ENCODE results near the gene MDP1.
"Not testable (repeated sequence)": the region's sequence is repeated elsewhere in the genome, so short reads cannot be mapped to it uniquely, and the experiment has no call there.

Gene MDP1

DNA sequence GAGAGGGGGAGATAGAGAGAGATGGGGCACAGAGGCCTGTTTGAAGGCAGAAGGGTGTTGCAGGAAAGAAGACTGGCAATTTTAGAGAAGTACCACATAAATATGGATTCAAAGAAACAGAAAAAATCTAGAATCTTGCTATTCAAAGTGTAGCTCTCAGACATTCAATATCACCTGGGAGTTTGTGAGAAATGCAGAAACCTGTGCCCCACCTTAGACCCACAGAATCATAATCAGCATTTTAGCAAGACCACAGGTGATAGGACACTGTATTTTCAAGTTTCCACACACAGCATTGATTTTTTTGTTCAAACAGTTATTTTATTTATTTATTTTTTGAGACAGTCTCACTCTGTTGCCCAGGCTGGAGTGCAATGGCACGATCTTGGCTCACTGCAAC lies 13.0 kb upstream of the MDP1 start:
- no peak for DNase-seq

DNA sequence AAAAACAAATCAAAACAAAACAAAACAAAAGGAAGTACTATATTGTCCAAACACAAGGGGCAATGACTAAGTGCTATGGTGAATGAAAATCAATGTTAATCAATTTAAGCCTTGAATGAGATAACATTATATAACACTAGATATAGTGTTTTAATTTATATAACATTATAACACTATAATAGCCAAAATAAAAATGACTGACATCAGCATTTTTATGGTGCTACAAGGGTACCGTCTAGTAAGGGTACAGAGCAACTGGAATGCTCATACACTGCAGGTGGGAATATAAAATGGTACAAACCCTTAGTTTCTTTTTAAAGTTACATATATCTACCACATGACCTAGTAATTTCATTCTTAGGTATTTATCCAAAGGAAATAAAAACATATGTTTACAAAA lies 10.6 kb upstream of the MDP1 start:
- DNase-seq = no peak

DNA sequence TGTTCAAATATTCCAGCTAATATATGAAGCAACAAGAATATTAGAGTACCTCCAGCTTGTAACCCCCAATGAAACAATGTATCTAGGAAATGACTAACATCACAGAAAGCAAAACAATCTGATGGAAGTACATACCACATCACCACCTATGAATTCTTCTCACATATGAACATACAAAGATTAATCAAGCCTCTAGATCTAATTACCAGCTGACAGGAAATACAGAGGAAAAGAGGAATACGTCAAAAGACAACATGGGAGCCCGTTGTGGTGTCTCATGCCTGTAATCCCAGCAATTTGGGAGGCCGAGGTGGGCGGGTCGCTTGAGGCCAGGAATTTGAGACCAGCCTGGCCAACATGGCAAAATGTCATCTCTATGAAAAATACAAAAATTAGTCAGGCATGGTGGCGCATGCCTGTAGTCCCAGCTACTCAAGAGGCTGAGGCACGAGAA lies 8.8 kb upstream of the MDP1 start:
- DNase-seq = no peak

DNA sequence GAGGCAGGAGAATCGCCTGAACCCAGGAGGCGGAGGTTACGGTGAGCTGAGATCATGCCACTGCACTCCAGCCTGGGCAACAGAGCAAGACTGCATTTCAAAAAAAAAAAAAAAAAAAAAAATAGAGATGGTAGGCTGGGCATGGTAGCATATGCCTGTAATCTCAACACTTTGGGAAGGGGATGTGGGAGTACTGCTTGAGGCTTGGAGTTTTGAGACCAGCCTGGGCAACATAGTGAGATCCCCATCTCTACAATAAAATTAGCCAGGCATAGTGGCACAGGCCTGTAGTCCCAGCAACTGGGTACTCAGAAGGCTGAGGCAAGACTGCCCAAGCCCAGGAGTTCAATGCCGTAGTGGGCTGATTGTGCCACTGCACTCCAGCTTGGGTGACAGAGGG lies 7.1 kb upstream of the MDP1 start:
- not testable (repeated sequence) for DNase-seq

DNA sequence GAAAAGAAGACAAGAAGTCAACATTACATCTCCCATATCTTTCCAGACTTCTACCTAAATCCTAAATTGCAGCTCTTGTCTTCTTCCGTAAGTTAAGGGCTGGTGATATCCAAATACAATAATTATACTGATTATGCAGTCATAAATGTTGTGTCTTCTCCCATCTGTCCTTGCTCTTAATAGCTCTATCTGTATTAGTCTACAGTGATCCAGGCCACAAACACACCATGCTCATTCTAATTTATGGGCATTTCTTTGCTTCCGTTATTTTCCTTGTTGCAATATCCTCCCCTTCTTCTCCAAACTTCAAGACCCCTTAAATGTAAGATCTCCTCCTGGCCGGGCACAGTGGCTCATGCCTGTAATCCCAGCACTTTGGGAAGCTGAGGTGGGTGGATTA lies 3.7 kb upstream of the MDP1 start:
- DNase-seq = no peak

DNA sequence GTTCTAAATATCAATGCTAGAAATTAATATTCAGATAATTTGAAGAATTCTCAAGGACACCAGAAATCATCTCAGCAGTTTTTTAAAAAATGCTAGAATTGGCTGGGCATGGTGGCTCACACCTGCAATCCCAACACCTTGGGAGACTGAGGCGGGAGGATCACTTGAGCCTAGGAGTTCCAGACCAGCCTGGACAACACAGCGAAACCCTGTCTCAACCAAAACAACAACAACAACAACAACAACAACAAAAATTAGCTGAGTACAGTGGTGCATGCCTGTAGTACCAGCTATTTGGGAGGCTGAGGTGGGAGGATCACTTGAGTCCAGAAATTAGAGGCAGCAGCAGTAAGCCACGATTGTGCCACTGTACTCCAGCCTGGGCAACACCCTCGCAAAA lies 3.2 kb upstream of the MDP1 start:
- no peak for DNase-seq

DNA sequence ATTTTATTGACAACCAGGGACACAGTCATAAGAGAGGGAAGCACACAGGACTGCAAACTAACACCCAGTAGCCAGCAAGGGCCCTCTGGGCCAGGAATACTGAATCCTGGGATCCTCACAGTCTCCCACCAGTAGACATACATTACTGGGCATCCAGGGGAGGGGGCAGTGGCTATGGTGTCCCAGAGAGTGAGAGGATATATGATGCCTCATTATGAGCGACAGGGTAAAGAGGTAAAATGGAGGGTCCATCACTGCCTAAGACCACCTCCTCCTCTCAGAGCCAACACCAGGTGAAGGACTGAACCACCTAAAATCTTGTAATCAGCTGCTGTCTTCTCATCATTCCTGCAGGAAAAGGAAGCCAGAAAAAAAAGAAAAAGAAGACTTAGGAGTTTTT lies 1.0 kb upstream of the MDP1 start:
- not testable (repeated sequence) for DNase-seq

DNA sequence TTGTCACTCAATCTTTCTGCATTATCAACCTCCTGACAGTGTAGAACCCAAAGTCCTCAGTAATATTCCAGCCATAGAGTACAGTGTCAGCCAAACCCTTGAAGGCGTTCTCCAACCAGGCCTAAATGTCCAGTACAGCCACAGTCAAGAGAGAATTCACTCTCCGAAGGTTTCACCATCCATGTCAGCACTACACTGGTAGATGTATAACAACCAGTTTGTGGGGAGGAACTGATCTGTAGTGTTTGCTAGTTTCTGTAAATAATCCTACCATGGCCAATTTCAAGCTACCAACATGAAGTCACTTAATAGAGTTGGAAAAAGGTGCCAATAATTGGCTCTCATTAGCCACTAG lies 456 bp upstream of the MDP1 start:
- DNase-seq = no peak

DNA sequence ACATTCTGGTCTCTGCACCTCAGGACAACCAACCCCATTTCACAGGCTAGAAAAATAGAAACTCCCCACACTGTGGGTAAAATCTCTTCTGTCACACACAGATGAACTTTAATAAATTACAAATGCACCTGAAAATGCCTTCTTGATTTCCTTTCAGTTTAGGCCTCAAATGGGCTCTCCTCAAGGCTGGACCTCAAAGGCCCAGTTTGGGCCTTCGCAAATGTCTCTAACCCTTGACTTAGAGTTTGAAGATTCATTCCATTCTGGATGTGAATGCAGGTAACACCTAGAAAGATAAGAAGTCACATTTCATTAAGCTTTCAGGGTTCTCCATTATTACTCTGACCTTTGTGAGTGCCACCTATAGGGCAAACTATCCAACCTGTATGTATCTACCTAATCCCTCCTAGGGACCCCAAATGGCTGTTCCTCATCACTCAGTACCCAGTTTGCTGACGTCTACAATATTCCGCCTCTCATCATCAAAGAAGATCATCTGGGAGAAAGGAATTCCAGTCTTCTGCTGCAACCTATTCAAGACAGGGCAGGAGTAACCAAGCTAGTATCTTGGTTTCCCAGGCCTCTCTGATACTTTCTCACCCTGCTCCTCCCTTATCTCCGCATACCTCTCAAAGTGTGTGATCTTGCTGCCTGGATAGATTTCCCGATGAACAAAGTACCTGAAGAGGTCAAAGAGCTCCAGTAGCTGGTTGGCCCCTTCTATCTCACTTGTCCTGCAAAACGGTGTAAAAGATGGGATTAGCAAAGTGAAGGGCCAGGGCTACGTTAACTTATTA lies 1.8 kb downstream of the MDP1 start:
- DNase-seq = no peak

DNA sequence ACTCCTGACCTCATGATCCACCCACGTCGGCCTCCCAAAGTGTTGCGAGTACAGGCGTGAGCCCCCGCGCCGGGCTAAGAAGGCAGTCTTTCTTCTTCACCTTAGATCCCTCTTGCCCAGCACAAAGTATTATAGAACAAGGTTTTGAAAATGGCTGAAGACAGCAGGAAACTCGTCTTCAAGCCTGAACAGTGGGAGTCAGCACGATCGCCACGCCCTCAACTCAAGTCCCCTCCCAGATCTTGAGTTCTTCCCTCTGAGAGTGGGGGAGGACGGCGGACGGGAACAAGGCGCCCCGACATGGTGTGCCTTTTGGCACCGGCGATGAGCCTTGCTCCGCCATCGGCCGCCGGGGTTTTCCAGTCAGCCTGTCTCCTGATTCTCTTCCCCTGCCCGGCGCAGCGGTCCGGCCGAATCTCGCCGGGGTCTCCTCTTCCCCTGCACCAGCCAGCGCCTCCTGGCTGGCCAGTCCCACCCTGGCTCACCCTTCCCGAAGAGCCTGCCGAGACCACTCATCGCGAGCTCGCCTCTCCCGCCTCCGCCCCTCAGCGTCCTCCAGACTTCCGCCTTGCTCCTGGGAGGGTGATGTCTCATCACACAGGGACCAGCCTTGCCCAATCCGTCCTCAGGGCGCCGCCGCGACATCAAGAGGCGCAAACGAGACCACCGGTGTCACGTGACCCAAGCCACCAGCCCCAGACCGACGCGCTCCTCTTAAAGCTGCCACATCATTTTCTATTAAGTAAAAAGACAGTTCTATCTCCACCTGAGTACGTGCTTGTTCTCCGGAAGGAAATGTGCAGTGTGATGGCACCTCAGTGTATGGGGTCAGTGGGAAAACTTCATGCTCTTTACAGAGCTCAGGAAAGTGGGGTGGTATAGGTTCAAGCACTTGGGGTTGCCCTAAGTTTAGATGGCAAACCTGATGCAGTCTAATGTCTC lies 2.7 kb downstream of the MDP1 start, which contains the start of gene CHMP4A:
Gene CHMP4A, minus strand, starts transcription at position 565 of the 942 bp plus-strand sequence. Its CDS starts 49 bp downstream, at position 516.
- DNase-seq = peak; percentile 98

DNA sequence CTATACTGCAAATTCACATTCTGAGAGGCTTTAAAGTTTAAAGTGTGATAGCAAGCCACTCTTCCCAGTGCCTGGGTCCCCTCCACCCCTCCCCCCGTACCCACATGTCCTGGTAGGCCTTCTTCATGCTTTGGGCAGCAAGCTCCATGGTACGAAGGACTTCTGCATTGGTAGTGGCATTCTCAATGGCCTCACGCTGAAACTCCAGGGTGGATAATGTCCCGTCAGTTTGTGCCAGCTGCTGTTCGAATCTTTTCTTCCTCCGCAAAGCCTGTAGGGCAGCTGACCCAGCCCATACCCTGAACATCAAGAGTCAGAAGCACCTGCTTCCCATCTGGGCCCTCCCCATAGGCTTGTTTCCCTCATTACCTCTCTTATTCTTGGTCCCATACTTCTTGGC lies 4.6 kb downstream of the MDP1 start:
- DNase-seq = no peak

DNA sequence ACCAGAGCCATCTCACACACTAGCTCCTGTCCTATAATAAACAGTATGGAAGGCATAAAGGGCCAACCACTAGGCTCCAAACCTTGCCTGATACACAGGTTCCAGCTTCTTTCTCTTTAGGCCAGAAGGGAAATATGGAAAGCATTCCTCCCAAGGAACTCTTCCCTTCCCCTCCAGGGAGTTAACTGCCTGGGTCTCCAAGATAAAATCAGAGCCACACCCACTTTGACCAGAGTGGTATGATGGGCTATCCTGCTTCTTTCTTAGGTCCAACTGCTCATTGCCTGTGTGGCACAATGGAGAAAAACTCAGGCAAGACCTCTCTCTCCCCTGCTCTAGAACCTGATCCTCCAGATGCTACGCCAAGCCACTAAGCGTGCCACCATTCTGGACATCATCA lies 8.2 kb downstream of the MDP1 start:
- no peak for DNase-seq

DNA sequence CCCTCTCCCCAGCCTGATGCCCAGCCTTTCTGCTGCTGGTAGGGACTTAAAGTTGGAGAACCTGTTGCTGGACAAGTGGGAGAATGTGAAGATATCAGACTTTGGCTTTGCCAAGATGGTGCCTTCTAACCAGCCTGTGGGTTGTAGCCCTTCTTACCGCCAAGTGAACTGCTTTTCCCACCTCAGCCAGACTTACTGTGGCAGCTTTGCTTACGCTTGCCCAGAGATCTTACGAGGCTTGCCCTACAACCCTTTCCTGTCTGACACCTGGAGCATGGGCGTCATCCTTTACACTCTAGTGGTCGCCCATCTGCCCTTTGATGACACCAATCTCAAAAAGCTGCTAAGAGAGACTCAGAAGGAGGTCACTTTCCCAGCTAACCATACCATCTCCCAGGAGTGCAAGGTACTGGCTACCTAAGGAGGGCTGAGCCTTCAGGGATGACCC lies 8.7 kb downstream of the MDP1 start:
- no peak for DNase-seq

DNA sequence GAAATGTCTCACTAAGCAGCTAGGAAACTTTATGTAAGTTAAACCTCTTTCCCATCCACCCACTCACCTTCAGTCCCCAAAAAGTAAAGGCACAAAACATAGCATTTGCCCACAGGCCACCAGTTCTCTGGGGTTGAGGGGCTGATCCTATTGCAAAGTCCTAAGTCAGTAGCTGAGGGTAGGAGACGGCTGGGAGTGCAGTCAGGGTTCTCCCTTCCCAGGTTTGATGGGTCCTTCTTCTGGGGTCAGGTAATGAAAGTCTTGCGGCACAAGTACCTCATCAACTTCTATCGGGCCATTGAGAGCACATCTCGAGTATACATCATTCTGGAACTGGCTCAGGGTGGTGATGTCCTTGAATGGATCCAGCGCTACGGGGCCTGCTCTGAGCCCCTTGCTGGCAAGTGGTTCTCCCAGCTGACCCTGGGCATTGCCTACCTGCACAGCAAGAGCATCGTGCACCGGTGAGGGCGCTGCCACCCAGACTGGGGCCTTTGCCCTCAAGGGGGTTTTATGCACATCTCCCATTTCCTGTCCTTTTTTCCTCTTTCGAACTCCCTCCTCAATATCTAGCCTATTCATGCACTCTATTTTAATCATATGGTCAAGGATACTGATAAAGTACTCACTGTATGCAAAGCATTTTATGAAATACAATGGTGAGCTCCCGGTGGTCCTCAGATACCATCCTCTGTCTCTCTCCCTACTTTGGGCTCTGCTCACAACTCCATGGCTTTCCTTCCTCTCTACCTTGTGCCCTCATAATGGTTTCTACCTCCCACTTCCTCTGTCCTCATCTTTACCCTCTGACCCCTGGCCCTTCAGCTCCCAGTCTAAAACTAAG lies 9.4 kb downstream of the MDP1 start:
- no peak for DNase-seq

DNA sequence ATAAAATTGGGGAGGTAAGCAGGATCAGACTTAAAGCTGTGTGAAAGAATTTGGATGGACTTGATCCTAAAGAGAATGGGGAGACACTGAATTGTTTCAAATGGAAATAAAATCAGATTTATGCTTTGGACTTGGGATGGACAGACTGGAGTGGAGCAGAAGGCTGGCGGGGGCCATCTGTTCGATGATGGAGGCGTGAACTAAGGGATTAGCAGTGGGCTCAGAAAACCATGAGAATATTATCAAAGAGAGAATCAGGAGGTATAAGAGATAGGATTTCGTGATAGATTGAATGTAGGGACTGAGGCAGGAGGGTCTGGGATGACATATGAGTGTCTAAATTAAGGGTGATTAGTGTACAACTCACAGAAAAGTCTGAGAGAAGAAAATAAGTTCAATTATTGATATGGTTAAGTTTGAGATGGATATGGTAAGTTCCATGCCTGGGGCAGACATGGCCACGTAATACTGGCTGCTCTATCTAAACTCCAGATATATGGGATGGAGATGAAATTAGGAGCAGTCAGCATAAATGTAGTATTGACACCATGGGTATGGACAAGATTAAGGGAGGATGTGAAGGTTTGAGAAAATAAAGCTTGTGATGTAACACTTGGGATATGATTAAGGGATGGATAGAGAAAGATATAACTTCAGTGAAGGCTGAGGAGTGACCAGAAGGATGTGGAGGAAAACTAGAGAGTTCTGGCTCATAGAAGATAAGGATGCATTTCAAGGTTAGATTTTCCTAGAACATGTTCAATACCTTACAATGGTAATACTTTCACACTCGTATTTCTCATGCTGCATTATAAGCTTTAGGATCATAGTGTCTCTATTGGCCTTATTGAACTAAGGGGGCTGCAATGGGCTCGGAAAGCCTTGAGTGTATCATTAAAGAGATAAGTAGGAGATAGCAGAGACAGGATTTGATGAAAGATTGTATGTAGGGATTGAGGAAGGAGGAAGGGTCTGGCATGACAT lies 11.4 kb downstream of the MDP1 start:
- DNase-seq = no peak

DNA sequence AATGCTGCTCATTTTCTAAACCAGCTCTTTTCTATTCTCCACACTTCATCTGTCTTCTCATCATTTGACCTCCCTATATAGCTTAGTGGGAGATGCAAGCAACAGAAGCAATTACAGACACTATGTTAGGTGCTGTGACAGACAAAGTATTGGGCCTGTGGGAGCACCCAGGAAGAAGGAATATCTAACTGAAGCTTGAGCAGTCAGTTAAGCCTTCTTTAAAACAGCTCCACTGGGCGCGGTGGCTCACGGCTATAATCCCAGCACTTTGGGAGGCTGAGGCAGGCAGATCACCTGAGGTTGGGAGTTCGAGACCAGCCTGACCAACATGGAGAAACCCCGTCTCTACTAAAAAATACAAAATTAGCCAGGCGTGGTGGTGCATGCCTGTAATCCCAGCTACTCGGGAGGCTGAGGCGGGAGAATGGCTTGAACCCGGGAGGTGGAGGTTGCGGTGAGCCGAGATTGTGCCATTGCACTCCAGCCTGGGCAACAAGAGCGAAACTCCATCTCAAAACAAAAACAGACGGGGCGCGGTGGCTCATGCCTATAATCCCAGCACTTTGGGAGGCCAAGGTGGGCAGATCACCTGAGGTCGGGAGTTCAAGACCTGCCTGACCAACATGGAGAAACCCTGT lies 12.5 kb downstream of the MDP1 start:
- DNase-seq = not testable (repeated sequence)

DNA sequence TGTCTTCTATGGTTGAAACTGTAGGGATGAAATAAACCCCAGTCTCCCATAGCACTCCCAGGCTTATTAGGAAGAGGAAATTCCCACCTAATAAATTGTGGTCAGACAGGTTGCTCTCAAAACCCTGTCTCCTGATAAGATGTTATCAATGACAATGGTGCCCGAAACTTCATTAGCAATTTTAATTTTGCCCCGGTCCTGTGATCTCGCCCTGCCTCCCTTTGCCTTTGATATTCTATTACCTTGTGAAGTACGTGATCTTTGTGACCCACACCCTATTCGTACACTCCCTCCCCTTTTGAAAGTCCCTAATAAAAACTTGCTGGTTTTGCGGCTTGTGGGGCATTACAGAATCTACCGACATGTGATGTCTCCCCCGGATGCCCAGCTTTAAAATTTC lies 13.3 kb downstream of the MDP1 start:
- DNase-seq = not testable (repeated sequence)

DNA sequence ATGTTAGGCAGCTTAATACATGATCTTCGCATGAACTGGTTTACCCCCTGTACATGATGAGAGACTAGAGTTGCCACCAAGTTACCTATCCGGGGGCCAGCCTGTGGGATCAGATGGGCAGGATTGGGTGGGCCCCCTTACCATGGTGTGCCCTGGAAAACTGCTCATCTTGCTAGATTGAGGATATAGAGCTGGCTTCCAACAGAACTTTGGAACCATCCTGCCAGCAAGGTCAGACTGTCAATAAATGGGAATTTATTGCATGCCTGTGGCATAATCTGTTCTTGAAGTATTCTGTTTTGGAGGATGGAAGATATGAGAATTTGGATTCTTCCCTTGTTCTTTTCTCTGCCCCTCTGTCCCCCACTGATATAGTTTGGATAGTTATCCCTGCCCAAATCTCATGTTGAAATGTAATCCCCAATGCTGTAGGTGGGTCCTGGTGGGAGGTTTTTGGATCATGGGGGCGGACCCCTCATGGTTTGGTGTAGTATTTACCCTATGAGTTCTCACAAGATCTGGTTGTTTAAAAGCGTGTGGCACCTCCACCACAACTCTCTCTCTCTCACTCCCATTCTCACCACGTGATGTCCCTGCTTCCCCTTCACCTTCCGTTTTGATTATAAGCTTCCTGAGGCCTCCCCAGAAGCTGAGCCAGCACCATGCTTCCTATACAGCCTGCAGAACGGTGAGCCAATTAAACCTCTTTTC lies 16.9 kb downstream of the MDP1 start:
- DNase-seq = no peak

DNA sequence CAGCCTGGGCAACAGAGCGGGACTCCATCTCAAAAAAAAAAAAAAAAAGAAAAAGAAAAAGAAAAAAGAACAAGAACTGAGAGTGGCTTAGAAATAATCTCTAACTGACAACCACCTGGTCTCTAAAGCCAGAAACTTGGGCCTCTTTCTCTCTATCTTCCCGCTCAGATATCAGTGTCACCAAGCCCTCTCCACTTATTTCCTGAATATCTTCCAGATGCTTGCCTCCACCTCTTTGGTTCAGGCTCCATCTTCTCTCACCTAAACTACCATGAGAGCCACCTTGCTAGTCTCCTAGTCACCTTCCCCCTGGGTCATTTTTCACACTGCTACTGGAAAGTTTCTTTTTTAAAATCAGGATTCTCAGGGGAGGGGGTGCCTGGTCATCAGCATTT lies 18.8 kb downstream of the MDP1 start:
- no peak for DNase-seq
